Measurements from ENCODE around the gene PSMF1.

The PSMF1 gene

DNA sequence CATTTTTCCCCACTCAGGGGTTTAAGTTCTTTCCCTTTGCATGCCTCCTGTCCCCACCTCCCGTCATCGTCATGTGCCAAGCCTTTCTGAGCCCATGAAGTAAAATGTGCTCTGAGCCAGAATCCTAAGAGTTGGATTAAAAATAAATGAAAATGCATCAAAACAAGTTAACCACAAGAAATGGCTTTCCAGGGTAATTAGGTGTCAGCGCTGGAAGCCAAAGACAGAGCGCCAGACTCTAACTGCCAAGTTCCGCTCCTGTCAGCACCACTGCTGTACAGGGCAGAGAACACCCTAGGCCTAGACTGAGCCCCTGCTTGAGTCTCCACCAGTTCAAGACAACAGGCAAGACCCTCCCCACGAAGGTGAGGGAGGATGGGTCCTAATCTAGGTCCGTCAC is 79.4 kb downstream of the PSMF1 start:
- DNase-seq (ENCODE audit: low read depth) = no peak
- H3K4me3 ChIP-seq (ENCODE audit: low read depth, low read length) = no peak overlapping the region
- TF ChIP-seq, protein P1, sequence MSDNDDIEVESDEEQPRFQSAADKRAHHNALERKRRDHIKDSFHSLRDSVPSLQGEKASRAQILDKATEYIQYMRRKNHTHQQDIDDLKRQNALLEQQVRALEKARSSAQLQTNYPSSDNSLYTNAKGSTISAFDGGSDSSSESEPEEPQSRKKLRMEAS (IDR thresholded peaks at IDR 0.05; ENCODE audit: low read depth, low read length) = no peak
- TF ChIP-seq, protein P2, sequence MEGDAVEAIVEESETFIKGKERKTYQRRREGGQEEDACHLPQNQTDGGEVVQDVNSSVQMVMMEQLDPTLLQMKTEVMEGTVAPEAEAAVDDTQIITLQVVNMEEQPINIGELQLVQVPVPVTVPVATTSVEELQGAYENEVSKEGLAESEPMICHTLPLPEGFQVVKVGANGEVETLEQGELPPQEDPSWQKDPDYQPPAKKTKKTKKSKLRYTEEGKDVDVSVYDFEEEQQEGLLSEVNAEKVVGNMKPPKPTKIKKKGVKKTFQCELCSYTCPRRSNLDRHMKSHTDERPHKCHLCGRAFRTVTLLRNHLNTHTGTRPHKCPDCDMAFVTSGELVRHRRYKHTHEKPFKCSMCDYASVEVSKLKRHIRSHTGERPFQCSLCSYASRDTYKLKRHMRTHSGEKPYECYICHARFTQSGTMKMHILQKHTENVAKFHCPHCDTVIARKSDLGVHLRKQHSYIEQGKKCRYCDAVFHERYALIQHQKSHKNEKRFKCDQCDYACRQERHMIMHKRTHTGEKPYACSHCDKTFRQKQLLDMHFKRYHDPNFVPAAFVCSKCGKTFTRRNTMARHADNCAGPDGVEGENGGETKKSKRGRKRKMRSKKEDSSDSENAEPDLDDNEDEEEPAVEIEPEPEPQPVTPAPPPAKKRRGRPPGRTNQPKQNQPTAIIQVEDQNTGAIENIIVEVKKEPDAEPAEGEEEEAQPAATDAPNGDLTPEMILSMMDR (IDR thresholded peaks at IDR 0.05; ENCODE audit: low read depth, low read length) = no peak
- no peak for TF ChIP-seq POLR2A (IDR thresholded peaks at IDR 0.05; ENCODE audit: extremely low read depth, insufficient read length)
- TF ChIP-seq MYC (IDR thresholded peaks at IDR 0.05; ENCODE audit: low read depth, low read length) = no peak

DNA sequence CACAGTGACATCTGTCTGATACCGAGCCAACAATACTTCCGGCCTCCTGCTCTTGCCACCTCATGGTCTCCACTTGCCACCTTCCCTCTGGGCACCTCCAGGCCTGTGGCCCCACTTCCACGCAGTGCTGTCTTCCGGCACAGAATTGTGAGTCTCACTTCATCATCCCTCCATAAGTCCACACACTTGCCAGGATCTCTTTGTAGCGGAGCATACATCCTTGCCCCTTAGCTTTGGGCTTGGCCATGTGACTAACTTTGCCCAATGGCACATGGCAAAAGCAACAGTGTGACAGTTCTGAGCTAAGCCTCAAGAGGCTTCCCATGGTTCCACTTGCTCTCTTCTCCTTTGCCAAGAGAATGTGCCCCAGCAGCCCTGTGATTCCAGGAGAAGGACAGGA is 80.3 kb downstream of the PSMF1 start:
- DNase-seq (ENCODE audit: low read depth) = no peak
- H3K4me3 ChIP-seq (ENCODE audit: low read depth, low read length) = no peak overlapping the region
- no peak for TF ChIP-seq MYC (IDR thresholded peaks at IDR 0.05; ENCODE audit: low read depth, low read length)
- TF ChIP-seq, protein P2 (IDR thresholded peaks at IDR 0.05; ENCODE audit: low read depth, low read length) = no peak
- TF ChIP-seq, protein P1 (IDR thresholded peaks at IDR 0.05; ENCODE audit: low read depth, low read length) = no peak
- TF ChIP-seq POLR2A (IDR thresholded peaks at IDR 0.05; ENCODE audit: extremely low read depth, insufficient read length) = no peak

GRCh38 chr20:1199212-1199873 is 80.9 kb downstream of the PSMF1 start:
- H3K4me3 ChIP-seq (ENCODE audit: low read depth, low read length) = no peak overlapping the region
- TF ChIP-seq POLR2A (IDR thresholded peaks at IDR 0.05; ENCODE audit: extremely low read depth, insufficient read length) = no peak

GRCh38 chr20:1199964-1200363 is 81.6 kb downstream of the PSMF1 start:
- no peak overlapping the region for H3K4me3 ChIP-seq (ENCODE audit: low read depth, low read length)
- TF ChIP-seq, protein P2 (IDR thresholded peaks at IDR 0.05; ENCODE audit: low read depth, low read length) = no peak
- TF ChIP-seq, protein P1 (IDR thresholded peaks at IDR 0.05; ENCODE audit: low read depth, low read length) = no peak
- TF ChIP-seq MYC (IDR thresholded peaks at IDR 0.05; ENCODE audit: low read depth, low read length) (no peak), POLR2A (IDR thresholded peaks at IDR 0.05; ENCODE audit: extremely low read depth, insufficient read length) (no peak)
- DNase-seq (ENCODE audit: low read depth) = no peak

More at GRCh38 chr20:1199212-1199873, 80.9 kb downstream of the PSMF1 start:
- DNase-seq (ENCODE audit: low read depth) = no peak

DNA sequence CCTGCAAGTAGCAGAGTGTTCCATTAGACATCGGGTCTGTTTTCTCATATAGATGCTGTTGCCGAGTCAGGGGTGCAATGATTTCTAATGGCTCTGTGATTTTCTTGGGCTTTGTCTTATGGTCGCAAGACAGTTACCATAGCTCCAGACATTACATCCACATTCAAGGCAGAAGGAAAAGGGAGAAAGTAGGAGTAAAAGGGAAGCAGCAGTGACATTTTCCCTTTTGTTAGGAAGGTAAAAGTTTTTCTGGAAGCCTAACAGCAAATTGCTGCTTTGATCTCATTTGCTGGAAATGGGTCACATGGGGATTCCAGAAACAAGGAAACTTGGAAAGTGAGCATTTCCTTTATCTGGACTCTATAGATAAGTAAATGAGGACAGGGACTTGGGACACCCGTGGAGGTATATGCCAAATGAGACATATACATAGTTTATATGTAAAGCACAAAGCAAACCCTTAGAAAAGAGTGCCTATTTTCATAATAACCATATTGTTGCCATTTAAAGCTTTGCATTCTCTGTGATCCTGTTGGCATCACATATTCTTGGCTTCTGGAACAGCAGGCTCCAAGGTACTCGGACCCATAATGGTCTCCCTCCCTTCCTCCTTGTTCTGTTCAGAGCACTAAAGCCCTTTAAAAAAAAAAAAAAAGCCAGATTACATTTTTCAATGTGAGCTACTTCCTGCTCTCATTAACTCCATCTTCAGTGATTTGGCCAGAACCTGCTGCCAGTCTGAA is 84.5 kb downstream of the PSMF1 start, which contains the start of gene C20orf202:
Gene C20orf202, plus strand, starts transcription at position 693 of the 743 bp plus-strand sequence. CDS start 132 bp downstream, outside the sequence.
- no peak within 1 kb of the TSS for H3K4me3 ChIP-seq (ENCODE audit: low read depth, low read length)
- DNase-seq (ENCODE audit: low read depth) = no peak
- TF ChIP-seq, protein P2 (IDR thresholded peaks at IDR 0.05; ENCODE audit: low read depth, low read length) = no peak
- TF ChIP-seq, protein P1 (IDR thresholded peaks at IDR 0.05; ENCODE audit: low read depth, low read length) = no peak

GRCh38 chr20:1203630-1204029 is 85.2 kb downstream of the PSMF1 start:
- DNase-seq (ENCODE audit: low read depth) = no peak
- H3K4me3 ChIP-seq (ENCODE audit: low read depth, low read length) = no peak overlapping the region
- TF ChIP-seq, protein P2 (IDR thresholded peaks at IDR 0.05; ENCODE audit: low read depth, low read length) = no peak
- no peak for TF ChIP-seq MYC (IDR thresholded peaks at IDR 0.05; ENCODE audit: low read depth, low read length)
- TF ChIP-seq POLR2A (IDR thresholded peaks at IDR 0.05; ENCODE audit: extremely low read depth, insufficient read length) = no peak
- TF ChIP-seq, protein P1 (IDR thresholded peaks at IDR 0.05; ENCODE audit: low read depth, low read length) = no peak
